ENCODE data around the gene NGEF. TPM values are rescaled to one million over a fixed set of nuclear protein-coding genes. Genes with fewer than 3 reads are reported as not detected.
A peak's percentile ranks its signal among the peaks of the same experiment; 100 is the strongest.

Gene NGEF
- total RNA-seq, 4 donors from 2014 or later = 14.4 to 25.0 (median 17.9) TPM

GRCh38 chr2:232897598-232898408 is 115.3 kb downstream of the NGEF start:
- peak in 1 of 2 donors; percentile 57 for DNase-seq (ENCODE audit: low spot score in 2 of 2)
- no peak overlapping the region for H3K4me3 ChIP-seq
- no peaks in the 10 kb centered on the region for H3K4me1 ChIP-seq
- peaks cover 6% of the 10 kb centered on the region for H3K27me3 ChIP-seq
- H3K27ac ChIP-seq = no peak overlapping the region
- H3K36me3 ChIP-seq = no peaks in the 10 kb centered on the region
- no peak for TF ChIP-seq CTCF (IDR thresholded peaks at IDR 0.05)
- no peak for TF ChIP-seq POLR2A (IDR thresholded peaks at IDR 0.05)
- TF ChIP-seq POLR2AphosphoS5 (IDR thresholded peaks at IDR 0.05) = no peak
- 86% methylated on average over 21 of the region's 24 CpGs for WGBS
- H3K9me3 ChIP-seq = no peaks in the 10 kb centered on the region

- no peaks in the 10 kb centered on the region for H3K36me3 ChIP-seq
- no peak overlapping the region for H3K27ac ChIP-seq
- H3K4me1 ChIP-seq = peaks cover 1% of the 10 kb centered on the region
- no peak for TF ChIP-seq POLR2A (IDR thresholded peaks at IDR 0.05)
- no peak for TF ChIP-seq CTCF (IDR thresholded peaks at IDR 0.05)
- no peak for TF ChIP-seq EP300 (IDR thresholded peaks at IDR 0.05)
- no peak for TF ChIP-seq POLR2AphosphoS5 (IDR thresholded peaks at IDR 0.05)
- no peak overlapping the region for H3K4me3 ChIP-seq
- peaks cover 5% of the 10 kb centered on the region for H3K27me3 ChIP-seq
- peak in 1 of 2 donors; percentile 37 for DNase-seq (ENCODE audit: low spot score in 2 of 2)
- WGBS = 85% methylated on average over 6 of the region's 9 CpGs
- H3K9me3 ChIP-seq = no peaks in the 10 kb centered on the region
These were observed 116.1 kb downstream of the NGEF start for GRCh38 chr2:232896720-232897597.

- H3K36me3 ChIP-seq = no peaks in the 10 kb centered on the region
- H3K27ac ChIP-seq = no peak overlapping the region
- no peak for TF ChIP-seq CTCF (IDR thresholded peaks at IDR 0.05)
- TF ChIP-seq POLR2AphosphoS5 (IDR thresholded peaks at IDR 0.05) = no peak
- no peak for TF ChIP-seq EP300 (IDR thresholded peaks at IDR 0.05)
- TF ChIP-seq POLR2A (IDR thresholded peaks at IDR 0.05) = no peak
- no peaks in the 10 kb centered on the region for H3K9me3 ChIP-seq
- peaks cover 9% of the 10 kb centered on the region for H3K4me1 ChIP-seq
- peak in 1 of 2 donors; percentile 20 for DNase-seq (ENCODE audit: low spot score in 2 of 2)
- H3K27me3 ChIP-seq = no peaks in the 10 kb centered on the region
- no peak overlapping the region for H3K4me3 ChIP-seq
These were observed 116.9 kb downstream of the NGEF start for GRCh38 chr2:232896111-232896510.

GRCh38 chr2:232894746-232895145 is 118.3 kb downstream of the NGEF start:
- H3K4me3 ChIP-seq = no peak overlapping the region
- no peaks in the 10 kb centered on the region for H3K27me3 ChIP-seq
- 93% methylated on average over 15 of the region's 19 CpGs for WGBS
- no peaks in the 10 kb centered on the region for H3K36me3 ChIP-seq
- peaks cover 15% of the 10 kb centered on the region for H3K4me1 ChIP-seq
- no peak overlapping the region for H3K27ac ChIP-seq
- TF ChIP-seq POLR2AphosphoS5 (IDR thresholded peaks at IDR 0.05) (no peak), POLR2A (IDR thresholded peaks at IDR 0.05) (no peak), EP300 (IDR thresholded peaks at IDR 0.05) (no peak), CTCF (IDR thresholded peaks at IDR 0.05) (no peak)
- peak in 1 of 2 donors; percentile 64 for DNase-seq (ENCODE audit: low spot score in 2 of 2)
- no peaks in the 10 kb centered on the region for H3K9me3 ChIP-seq

- DNase-seq (ENCODE audit: low spot score in 2 of 2) = no peak
- TF ChIP-seq EP300 (IDR thresholded peaks at IDR 0.05) (no peak), CTCF (IDR thresholded peaks at IDR 0.05) (no peak), POLR2AphosphoS5 (IDR thresholded peaks at IDR 0.05) (no peak), POLR2A (IDR thresholded peaks at IDR 0.05) (no peak)
- Histone ChIP-seq H3K4me3 (no peak overlapping the region), H3K27me3 (no peaks in the 10 kb centered on the region), H3K9me3 (no peaks in the 10 kb centered on the region), H3K4me1 (peaks cover 15% of the 10 kb centered on the region), H3K36me3 (no peaks in the 10 kb centered on the region), H3K27ac (no peak overlapping the region)
- WGBS = 90% methylated on average over 7 of the region's 9 CpGs
These were observed 118.8 kb downstream of the NGEF start for GRCh38 chr2:232894251-232894650.

Data from suprapubic skin (tissue), 4 donors.